Measurements from ENCODE around the gene SLC12A3.

Gene SLC12A3

DNA sequence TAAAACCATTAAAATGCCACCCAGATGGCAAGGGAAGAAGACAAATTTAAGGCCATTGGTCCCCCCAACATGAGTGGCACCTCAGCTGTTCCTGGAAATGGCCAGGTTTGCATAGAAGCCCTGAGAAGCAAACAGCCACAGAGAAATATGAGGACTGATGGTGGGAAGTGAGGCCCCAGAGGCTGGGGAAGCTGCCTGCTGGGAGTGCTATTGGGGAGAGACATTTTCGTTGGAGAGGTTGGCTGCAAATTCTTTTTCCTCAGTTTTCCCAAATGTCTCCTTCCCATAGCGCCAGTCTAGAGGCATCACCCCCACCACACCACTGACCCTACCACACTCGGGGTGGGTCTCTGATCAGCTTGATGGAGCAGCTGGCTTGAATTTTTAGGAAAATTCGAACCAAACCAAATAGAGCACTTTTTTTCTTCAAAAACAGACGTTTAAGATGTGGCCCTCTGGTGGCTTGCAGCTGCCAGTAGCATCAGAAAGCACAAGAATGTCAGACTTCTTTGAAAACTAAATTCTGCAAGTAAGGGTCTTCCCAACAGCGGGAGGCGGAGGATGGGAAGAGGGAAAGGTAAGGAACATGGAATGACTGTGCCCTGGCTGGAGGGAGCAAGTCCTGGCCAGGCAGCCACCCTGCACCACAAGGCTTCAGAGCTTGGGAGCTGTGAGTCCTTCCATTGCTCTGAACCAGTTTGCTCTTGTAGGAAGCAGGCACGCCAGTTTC, 13.2 kb upstream of the SLC12A3 start:
- Histone ChIP-seq H4K20me1 (ENCODE audit: insufficient read depth, low read length) (no peaks in the 10 kb centered on the region), H3K4me1 (ENCODE audit: insufficient read depth, low read length) (peaks cover 9% of the 10 kb centered on the region), H3K27me3 (ENCODE audit: insufficient read depth, low read length, poor library complexity) (no peaks in the 10 kb centered on the region), H3K9me3 (ENCODE audit: insufficient read depth, low read length, severe bottlenecking) (no peaks in the 10 kb centered on the region), H3K36me3 (ENCODE audit: insufficient read depth, low read length) (no peaks in the 10 kb centered on the region), H3K79me2 (ENCODE audit: insufficient read depth, low read length) (no peaks in the 10 kb centered on the region), H3K9ac (ENCODE audit: low read depth, low read length) (no peak overlapping the region), H3K4me2 (ENCODE audit: insufficient read depth, low read length) (no peak overlapping the region), H3K27ac (ENCODE audit: low read length) (no peak overlapping the region), H2AFZ (ENCODE audit: low read depth, low read length) (no peak overlapping the region), H3K4me3 (ENCODE audit: low read depth in 1 of 2, low read length in 2 of 2) (no peak overlapping the region)
- TF ChIP-seq, protein P1, sequence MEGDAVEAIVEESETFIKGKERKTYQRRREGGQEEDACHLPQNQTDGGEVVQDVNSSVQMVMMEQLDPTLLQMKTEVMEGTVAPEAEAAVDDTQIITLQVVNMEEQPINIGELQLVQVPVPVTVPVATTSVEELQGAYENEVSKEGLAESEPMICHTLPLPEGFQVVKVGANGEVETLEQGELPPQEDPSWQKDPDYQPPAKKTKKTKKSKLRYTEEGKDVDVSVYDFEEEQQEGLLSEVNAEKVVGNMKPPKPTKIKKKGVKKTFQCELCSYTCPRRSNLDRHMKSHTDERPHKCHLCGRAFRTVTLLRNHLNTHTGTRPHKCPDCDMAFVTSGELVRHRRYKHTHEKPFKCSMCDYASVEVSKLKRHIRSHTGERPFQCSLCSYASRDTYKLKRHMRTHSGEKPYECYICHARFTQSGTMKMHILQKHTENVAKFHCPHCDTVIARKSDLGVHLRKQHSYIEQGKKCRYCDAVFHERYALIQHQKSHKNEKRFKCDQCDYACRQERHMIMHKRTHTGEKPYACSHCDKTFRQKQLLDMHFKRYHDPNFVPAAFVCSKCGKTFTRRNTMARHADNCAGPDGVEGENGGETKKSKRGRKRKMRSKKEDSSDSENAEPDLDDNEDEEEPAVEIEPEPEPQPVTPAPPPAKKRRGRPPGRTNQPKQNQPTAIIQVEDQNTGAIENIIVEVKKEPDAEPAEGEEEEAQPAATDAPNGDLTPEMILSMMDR (IDR thresholded peaks at IDR 0.05; ENCODE audit: borderline replicate concordance, extremely low read depth, low read length, poor library complexity, severe bottlenecking): peak; percentile 53
- TF ChIP-seq EZH2 (IDR thresholded peaks at IDR 0.05; ENCODE audit: borderline replicate concordance, low read depth, low read length, severe bottlenecking): no peak
- DNase-seq (no peak), ATAC-seq (ENCODE audit: insufficient read depth, low read depth) (no peak)

- TF ChIP-seq, protein P1 (IDR thresholded peaks at IDR 0.05; ENCODE audit: borderline replicate concordance, extremely low read depth, low read length, poor library complexity, severe bottlenecking): no peak
- no peak for TF ChIP-seq EZH2 (IDR thresholded peaks at IDR 0.05; ENCODE audit: borderline replicate concordance, low read depth, low read length, severe bottlenecking)
- no peak overlapping the region for H3K4me3 ChIP-seq (ENCODE audit: low read depth in 1 of 2, low read length in 2 of 2)
- H3K36me3 ChIP-seq (ENCODE audit: insufficient read depth, low read length): no peaks in the 10 kb centered on the region
- no peaks in the 10 kb centered on the region for H3K27me3 ChIP-seq (ENCODE audit: insufficient read depth, low read length, poor library complexity)
- peaks cover 8% of the 10 kb centered on the region for H3K4me1 ChIP-seq (ENCODE audit: insufficient read depth, low read length)
- ATAC-seq (ENCODE audit: insufficient read depth, low read depth) (no peak), DNase-seq (no peak)
- no peak overlapping the region for H3K27ac ChIP-seq (ENCODE audit: low read length)
- H2AFZ ChIP-seq (ENCODE audit: low read depth, low read length): no peak overlapping the region
- H3K4me2 ChIP-seq (ENCODE audit: insufficient read depth, low read length): no peak overlapping the region
- H3K9ac ChIP-seq (ENCODE audit: low read depth, low read length): no peak overlapping the region
- H3K79me2 ChIP-seq (ENCODE audit: insufficient read depth, low read length): no peaks in the 10 kb centered on the region
- H3K9me3 ChIP-seq (ENCODE audit: insufficient read depth, low read length, severe bottlenecking): no peaks in the 10 kb centered on the region
- no peaks in the 10 kb centered on the region for H4K20me1 ChIP-seq (ENCODE audit: insufficient read depth, low read length)
These were observed 12.6 kb upstream of the SLC12A3 start for GRCh38 chr16:56852401-56852730.

GRCh38 chr16:56852968-56853367, 12.0 kb upstream of the SLC12A3 start:
- H3K4me2 ChIP-seq (ENCODE audit: insufficient read depth, low read length): no peak overlapping the region
- H3K79me2 ChIP-seq (ENCODE audit: insufficient read depth, low read length): no peaks in the 10 kb centered on the region
- ATAC-seq (ENCODE audit: insufficient read depth, low read depth): no peak
- H3K9ac ChIP-seq (ENCODE audit: low read depth, low read length): no peak overlapping the region
- no peaks in the 10 kb centered on the region for H3K36me3 ChIP-seq (ENCODE audit: insufficient read depth, low read length)
- H3K27ac ChIP-seq (ENCODE audit: low read length): no peak overlapping the region
- H3K4me3 ChIP-seq (ENCODE audit: low read depth in 1 of 2, low read length in 2 of 2): no peak overlapping the region
- peaks cover 2% of the 10 kb centered on the region; the same call in 1 of the 2 replicates for H3K4me1 ChIP-seq (ENCODE audit: insufficient read depth, low read length)
- DNase-seq: no peak
- no peaks in the 10 kb centered on the region for H4K20me1 ChIP-seq (ENCODE audit: insufficient read depth, low read length)
- H2AFZ ChIP-seq (ENCODE audit: low read depth, low read length): no peak overlapping the region
- H3K9me3 ChIP-seq (ENCODE audit: insufficient read depth, low read length, severe bottlenecking): no peaks in the 10 kb centered on the region
- TF ChIP-seq, protein P1 (IDR thresholded peaks at IDR 0.05; ENCODE audit: borderline replicate concordance, extremely low read depth, low read length, poor library complexity, severe bottlenecking): no peak
- TF ChIP-seq EZH2 (IDR thresholded peaks at IDR 0.05; ENCODE audit: borderline replicate concordance, low read depth, low read length, severe bottlenecking): no peak
- no peaks in the 10 kb centered on the region for H3K27me3 ChIP-seq (ENCODE audit: insufficient read depth, low read length, poor library complexity)
